ENCODE measurements around the gene CCDC102A. TPM values are rescaled to one million over a fixed set of nuclear protein-coding genes. Genes with fewer than 3 reads are reported as not detected.

Gene CCDC102A
- total and polyA plus RNA-seq, 2 donors (not counting 3 experiments of a cell fraction or from before 2014, with no cell fraction given) = 7.8 to 12.2 TPM

DNA sequence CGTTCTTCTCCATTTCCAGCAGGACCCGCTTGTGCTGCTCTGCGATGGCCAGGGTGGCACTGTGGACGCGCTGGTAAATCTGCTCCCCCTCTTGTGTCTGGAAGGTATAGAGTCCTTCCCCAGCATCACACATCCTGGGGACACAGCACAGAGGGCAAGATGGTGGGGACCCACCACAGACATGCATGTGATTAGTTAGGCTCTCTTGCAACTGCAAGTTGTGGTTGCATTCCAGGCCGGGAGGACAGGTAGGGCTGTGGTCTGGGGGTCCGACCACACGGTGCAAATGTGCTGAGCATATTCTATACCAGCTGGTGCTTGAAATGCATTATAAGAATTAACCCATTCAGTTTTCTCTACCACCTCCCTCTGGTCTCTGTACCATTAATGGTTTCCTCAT lies 62.5 kb downstream of the CCDC102A start:
- Histone ChIP-seq H3K9me1 (replicated peaks; ENCODE audit: control insufficient read depth, extremely low read depth, insufficient read depth, low read length) (no peaks in the 10 kb centered on the region), H3K4me1 (ENCODE audit: control insufficient read depth, extremely low read depth, insufficient read depth, low read length) (peaks cover 24% of the 10 kb centered on the region), H3K4me2 (ENCODE audit: insufficient read depth, low read length) (no peak overlapping the region), H3K9me3 (replicated peaks; ENCODE audit: control insufficient read depth, insufficient read depth, low read length) (no peaks in the 10 kb centered on the region), H4K20me1 (replicated peaks; ENCODE audit: control insufficient read depth, extremely low read depth, insufficient read depth, low read length) (no peaks in the 10 kb centered on the region), H3K9ac (replicated peaks; ENCODE audit: extremely low read depth, insufficient read depth, low read length) (no peak overlapping the region), H2AFZ (ENCODE audit: low read depth, low read length) (no peak overlapping the region), H3K79me2 (ENCODE audit: control insufficient read depth, insufficient read depth, low read length) (peaks cover 10% of the 10 kb centered on the region), H3K36me3 (ENCODE audit: control insufficient read depth in 2 of 2, extremely low read depth in 1 of 2, insufficient read depth in 2 of 2, low read length in 2 of 2) (peaks cover 11 to 46% of the 10 kb centered on the region in 2 experiments), H3K27ac (ENCODE audit: insufficient read depth, low read depth, low read length) (no peak overlapping the region), H3K27me3 (ENCODE audit: control insufficient read depth in 2 of 2, insufficient read depth in 2 of 2, low read length in 2 of 2) (no peaks in the 10 kb centered on the region), H3K4me3 (replicated peaks in 1 of 3; ENCODE audit: insufficient read depth in 1 of 3, low read depth in 1 of 3, low read length in 3 of 3) (no peak overlapping the region)
- BruUV-seq (replicated peaks) = no TSS peak
- FAIRE-seq = no peak
- TF ChIP-seq FOS (IDR thresholded peaks at IDR 0.05; ENCODE audit: borderline replicate concordance, insufficient read depth, low read length) (no peak), CTCF (IDR thresholded peaks at IDR 0.05; ENCODE audit: extremely low read depth in 1 of 2, insufficient read depth in 1 of 2, low read depth in 1 of 2, low read length in 2 of 2) (no peak), MYC (IDR thresholded peaks at IDR 0.05; ENCODE audit: low read depth, low read length) (no peak), EZH2 (IDR thresholded peaks at IDR 0.05; ENCODE audit: borderline replicate concordance, low read depth, low read length, severe bottlenecking) (no peak), JUN (IDR thresholded peaks at IDR 0.05; ENCODE audit: borderline replicate concordance, insufficient read depth, insufficient read length, low read depth) (no peak), GATA2 (IDR thresholded peaks at IDR 0.05; ENCODE audit: insufficient read depth, insufficient read length, low read depth, low read length) (no peak), POLR2AphosphoS5 (IDR thresholded peaks at IDR 0.05; ENCODE audit: insufficient read depth, low read depth, low read length) (no peak), MAX (IDR thresholded peaks at IDR 0.05; ENCODE audit: insufficient read depth, insufficient read length) (no peak), POLR2A (IDR thresholded peaks at IDR 0.05; ENCODE audit: low read depth, low read length) (no peak)
- CTCF ChIA-PET = interaction anchor here (3.6 to 4.8 kb wide), 2 partner anchors 10 to 47 kb away, joined by 24 to 25 read pairs; partner anchors contain the start of gene POLR2C
- POLR2A ChIA-PET = no interaction called here
- intact Hi-C loops (cut with micrococcal nuclease) = loop anchor here (10.0 kb wide), 1 partner anchor 171 kb away; no protein-coding TSS in a partner anchor
- dilution Hi-C loops (cut with MboI; ENCODE audit: extremely low pct_ligation_motif_present, low sequenced_read_pairs) = no loop called here
- no peak for DNase-seq (ENCODE audit: low read depth, low spot score)

Measured in endothelial cell of umbilical vein (primary cell).